HL-60 (cell line): ENCODE results near the gene NDUFAF8.

Experiments used
- DNase-seq, 2 experiments: peaks; one replicate each; pipeline ENCODE4 v3.0.0-alpha.2; 2010 to 2020; ENCODE audit warnings: low read depth in 1 of 2, low spot score in 1 of 2
- H3K27ac ChIP-seq: fragments of 250-450 bp; sonication (Bioruptor Pico); replicated peaks from 2 replicates; pipeline ENCODE4 v1.5.1; 2020; ENCODE audit warnings: mild to moderate bottlenecking, moderate library complexity
- H3K27me3 ChIP-seq: fragments of 250-450 bp; sonication (Bioruptor Pico); 2 replicates; pipeline ENCODE4 v1.5.1; 2021; ENCODE audit warnings: mild to moderate bottlenecking, moderate library complexity; ENCODE audit not compliant: insufficient read depth, poor library complexity, severe bottlenecking
- H3K4me3 ChIP-seq: replicated peaks from 2 replicates; pipeline ENCODE4 v1.5.1; 2011; ENCODE audit warnings: mild to moderate bottlenecking, control low read depth, low read length; ENCODE audit not compliant: insufficient read depth
- GABPA ChIP-seq: IDR thresholded peaks from 2 replicates; pipeline ENCODE4 v1.6.1; 2012; ENCODE audit warnings: low read depth
- POLR2AphosphoS5 ChIP-seq: IDR thresholded peaks from 2 replicates; pipeline ENCODE4 v1.6.1; 2012; ENCODE audit warnings: low read depth
- SPI1 ChIP-seq: IDR thresholded peaks from 2 replicates; pipeline ENCODE4 v1.6.1; 2012; ENCODE audit warnings: low read depth, mild to moderate bottlenecking, borderline replicate concordance
- TF ChIP-seq, protein P1 (sequence below): IDR thresholded peaks from one replicate; pipeline ENCODE4 v1.5.1; 2011; ENCODE audit warnings: low read length, control low read depth, inconsistent platforms; ENCODE audit not compliant: insufficient read depth
- TF ChIP-seq, protein P2 (sequence below): IDR thresholded peaks from 2 replicates; pipeline ENCODE4 v1.6.1; 2012; ENCODE audit warnings: low read depth; ENCODE audit not compliant: insufficient replicate concordance

NDUFAF8 gene

DNA sequence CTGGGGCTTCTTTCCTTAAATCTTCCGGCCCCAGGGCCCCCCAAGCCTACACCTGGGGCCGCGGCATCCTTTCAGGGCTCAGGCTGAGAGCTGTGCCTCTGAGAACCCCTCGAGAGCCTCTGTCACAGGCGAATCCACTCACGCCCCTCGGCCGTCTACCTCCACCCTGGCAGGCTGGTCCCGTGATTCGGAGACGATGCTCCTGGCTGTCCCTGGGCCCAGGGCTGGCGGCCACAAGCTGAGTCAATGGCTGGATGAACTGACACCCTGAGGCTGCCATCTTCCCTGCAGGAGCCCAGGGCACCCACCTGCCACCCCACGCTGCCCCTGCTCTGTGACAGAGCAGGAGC is 4.6 kb upstream of the NDUFAF8 start:
- Histone ChIP-seq H3K27me3 (no peaks in the 10 kb centered on the region), H3K4me3 (no peak overlapping the region), H3K27ac (no peak overlapping the region)
- TF ChIP-seq POLR2AphosphoS5, result no peak
- TF ChIP-seq, protein P1, sequence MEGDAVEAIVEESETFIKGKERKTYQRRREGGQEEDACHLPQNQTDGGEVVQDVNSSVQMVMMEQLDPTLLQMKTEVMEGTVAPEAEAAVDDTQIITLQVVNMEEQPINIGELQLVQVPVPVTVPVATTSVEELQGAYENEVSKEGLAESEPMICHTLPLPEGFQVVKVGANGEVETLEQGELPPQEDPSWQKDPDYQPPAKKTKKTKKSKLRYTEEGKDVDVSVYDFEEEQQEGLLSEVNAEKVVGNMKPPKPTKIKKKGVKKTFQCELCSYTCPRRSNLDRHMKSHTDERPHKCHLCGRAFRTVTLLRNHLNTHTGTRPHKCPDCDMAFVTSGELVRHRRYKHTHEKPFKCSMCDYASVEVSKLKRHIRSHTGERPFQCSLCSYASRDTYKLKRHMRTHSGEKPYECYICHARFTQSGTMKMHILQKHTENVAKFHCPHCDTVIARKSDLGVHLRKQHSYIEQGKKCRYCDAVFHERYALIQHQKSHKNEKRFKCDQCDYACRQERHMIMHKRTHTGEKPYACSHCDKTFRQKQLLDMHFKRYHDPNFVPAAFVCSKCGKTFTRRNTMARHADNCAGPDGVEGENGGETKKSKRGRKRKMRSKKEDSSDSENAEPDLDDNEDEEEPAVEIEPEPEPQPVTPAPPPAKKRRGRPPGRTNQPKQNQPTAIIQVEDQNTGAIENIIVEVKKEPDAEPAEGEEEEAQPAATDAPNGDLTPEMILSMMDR, result no peak
- TF ChIP-seq GABPA, result no peak
- TF ChIP-seq, protein P2, sequence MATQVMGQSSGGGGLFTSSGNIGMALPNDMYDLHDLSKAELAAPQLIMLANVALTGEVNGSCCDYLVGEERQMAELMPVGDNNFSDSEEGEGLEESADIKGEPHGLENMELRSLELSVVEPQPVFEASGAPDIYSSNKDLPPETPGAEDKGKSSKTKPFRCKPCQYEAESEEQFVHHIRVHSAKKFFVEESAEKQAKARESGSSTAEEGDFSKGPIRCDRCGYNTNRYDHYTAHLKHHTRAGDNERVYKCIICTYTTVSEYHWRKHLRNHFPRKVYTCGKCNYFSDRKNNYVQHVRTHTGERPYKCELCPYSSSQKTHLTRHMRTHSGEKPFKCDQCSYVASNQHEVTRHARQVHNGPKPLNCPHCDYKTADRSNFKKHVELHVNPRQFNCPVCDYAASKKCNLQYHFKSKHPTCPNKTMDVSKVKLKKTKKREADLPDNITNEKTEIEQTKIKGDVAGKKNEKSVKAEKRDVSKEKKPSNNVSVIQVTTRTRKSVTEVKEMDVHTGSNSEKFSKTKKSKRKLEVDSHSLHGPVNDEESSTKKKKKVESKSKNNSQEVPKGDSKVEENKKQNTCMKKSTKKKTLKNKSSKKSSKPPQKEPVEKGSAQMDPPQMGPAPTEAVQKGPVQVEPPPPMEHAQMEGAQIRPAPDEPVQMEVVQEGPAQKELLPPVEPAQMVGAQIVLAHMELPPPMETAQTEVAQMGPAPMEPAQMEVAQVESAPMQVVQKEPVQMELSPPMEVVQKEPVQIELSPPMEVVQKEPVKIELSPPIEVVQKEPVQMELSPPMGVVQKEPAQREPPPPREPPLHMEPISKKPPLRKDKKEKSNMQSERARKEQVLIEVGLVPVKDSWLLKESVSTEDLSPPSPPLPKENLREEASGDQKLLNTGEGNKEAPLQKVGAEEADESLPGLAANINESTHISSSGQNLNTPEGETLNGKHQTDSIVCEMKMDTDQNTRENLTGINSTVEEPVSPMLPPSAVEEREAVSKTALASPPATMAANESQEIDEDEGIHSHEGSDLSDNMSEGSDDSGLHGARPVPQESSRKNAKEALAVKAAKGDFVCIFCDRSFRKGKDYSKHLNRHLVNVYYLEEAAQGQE, result no peak
- TF ChIP-seq SPI1, result no peak
- no peak for DNase-seq

DNA sequence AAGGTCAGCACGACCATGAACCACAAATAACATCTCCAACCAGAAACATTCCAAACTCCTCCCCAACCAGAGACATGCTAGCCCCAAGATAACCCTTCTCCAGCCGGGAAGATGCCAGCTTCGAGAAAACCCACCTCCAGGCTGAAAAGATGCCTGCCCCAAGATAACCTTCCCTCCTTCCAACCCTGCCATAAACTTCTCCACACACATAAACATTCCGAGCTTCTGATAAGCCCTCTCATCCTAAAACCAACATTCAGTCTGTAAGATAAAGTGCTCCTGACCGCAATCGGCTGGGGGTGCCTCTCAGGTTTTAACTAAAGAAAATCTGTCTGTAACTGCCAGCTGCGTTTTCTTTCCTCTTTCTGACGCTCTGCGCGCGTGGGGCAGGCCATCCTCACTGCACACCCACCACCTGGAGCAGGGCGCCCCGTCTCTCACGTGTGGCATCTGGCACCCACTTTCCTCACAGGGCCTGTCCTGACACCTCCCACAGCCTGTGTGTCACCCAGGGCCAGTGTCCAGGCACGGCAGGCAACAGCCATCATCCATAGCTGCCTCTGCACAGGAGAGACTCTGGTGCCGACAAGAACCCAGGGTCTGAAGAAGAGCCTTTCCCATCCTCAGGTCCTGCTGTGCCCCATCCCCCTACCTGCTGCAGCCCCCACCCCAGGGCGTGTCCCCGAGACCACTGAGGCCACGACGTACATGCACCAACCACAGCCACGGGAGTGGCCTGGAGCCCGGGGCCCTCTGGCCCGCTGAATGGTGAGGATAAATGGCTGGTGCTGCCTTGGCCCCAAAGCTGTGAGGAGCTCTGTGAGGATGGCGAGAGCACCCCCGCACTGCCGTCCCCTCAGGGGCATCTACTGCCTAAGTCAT is 3.9 kb upstream of the NDUFAF8 start:
- DNase-seq, result no peak
- no peaks in the 10 kb centered on the region for H3K27me3 ChIP-seq
- TF ChIP-seq SPI1 (no peak), POLR2AphosphoS5 (no peak), GABPA (no peak)
- TF ChIP-seq, protein P1, result no peak
- TF ChIP-seq, protein P2, result no peak
- no peak overlapping the region for H3K4me3 ChIP-seq
- no peak overlapping the region for H3K27ac ChIP-seq

DNA sequence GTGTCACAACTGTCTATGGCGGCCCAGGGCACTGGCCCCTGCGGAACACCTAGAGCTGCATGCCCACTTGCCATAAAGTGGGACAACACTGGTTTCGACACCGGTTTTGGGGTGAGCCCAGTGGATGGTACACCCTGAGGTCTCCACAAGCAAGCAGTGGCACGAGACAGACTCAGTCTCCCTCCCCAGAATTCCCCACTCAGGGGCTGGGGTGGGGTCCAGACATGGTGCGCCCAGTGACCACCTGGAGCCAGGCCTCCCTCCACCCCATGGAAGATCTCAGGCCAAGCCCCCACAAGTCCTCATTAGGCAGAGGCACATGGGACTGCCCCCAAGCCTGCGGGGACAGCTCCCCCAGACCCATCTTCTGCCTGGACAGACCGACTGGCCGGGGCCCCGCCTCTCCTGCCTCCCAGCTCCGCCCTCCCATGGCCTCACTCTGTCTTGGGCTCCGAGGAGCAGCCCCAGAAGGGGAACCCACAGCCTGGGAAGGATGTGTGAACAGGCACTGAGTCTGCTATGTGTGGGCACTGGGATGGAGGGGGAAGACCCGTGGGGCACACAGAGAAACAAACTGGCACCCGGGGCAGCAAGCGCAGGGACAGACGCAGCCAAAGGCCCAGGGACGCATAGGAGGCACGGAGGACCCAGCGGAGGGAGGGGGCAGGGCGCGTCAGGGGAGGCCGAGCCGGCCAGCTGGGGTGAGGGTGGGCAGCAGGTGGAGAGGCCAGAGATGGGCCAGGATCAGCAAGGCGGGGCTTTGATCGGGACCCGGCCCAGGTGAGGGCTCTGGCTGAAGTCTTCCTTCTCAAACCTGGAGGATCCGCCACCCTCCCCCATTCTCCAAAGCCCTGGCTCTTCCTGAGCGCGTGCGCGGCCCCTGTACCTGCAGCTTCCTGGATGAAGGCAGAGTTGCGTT is 3.0 kb upstream of the NDUFAF8 start:
- no peak overlapping the region for H3K27ac ChIP-seq

More for the DNA sequence above, 3.0 kb upstream of the NDUFAF8 start:
- H3K27me3 ChIP-seq, result no peaks in the 10 kb centered on the region
- no peak for DNase-seq
- H3K4me3 ChIP-seq, result no peak overlapping the region
- TF ChIP-seq, protein P2, result no peak
- TF ChIP-seq, protein P1, result no peak
- TF ChIP-seq POLR2AphosphoS5 (no peak), GABPA (no peak), SPI1 (no peak)
